Right atrium auricular region (tissue), 2 donors: ENCODE results near the gene PAH. TPM values are rescaled to one million over a fixed set of nuclear protein-coding genes. Genes with fewer than 3 reads are reported as not detected.

Source experiments
- DNase-seq: peaks from one replicate; pipeline ENCODE4 v3.0.0-alpha.2; 2019; ENCODE audit warnings: low spot score
- H3K27ac ChIP-seq, 2 donors: fragments of 200-600 bp; sonication (generic); 1 replicate in 1 of 2; 2 replicates in 1 of 2; pipeline ENCODE4 v1.5.1; 2016 to 2019
- H3K27me3 ChIP-seq, 2 donors: fragments of 200-600 bp; sonication (generic); one replicate each; pipeline versions ENCODE4 v1.5.1 to v1.6.0; 2017 to 2019
- H3K36me3 ChIP-seq: fragments of 200-600 bp; sonication (generic); one replicate; pipeline ENCODE4 v1.5.1; 2016
- H3K4me1 ChIP-seq, 2 donors: fragments of 200-600 bp; sonication (generic); one replicate each; pipeline versions ENCODE4 v1.5.1 to v1.6.0; 2017 to 2019
- H3K4me3 ChIP-seq, 2 donors: fragments of 200-600 bp; sonication (generic); 1 replicate in 1 of 2; 2 replicates in 1 of 2; pipeline ENCODE4 v1.5.1; 2017 to 2019; ENCODE audit warnings: mild to moderate bottlenecking in 1 of 2, moderate library complexity in 1 of 2
- H3K9me3 ChIP-seq, 2 donors: fragments of 200-600 bp; sonication (generic); one replicate each; pipeline ENCODE4 v1.5.1; 2019
- total RNA-seq, 2 donors: library from RNA; depleted of rRNA; stranded (reverse); fragments of >200 nt; gene quantifications; one replicate each; pipeline ENCODE4 v1.1.0, GENCODE V29; 2016
- TF ChIP-seq, protein P1 (sequence below), 2 donors: fragments of 200-600 bp; sonication (generic); IDR thresholded peaks; one replicate each; pipeline ENCODE4 v1.5.1; 2019; ENCODE audit warnings: antibody characterized with exemption in 2 of 2

Gene PAH
- total RNA-seq, 2 donors from 2014 or later = not detected

DNA sequence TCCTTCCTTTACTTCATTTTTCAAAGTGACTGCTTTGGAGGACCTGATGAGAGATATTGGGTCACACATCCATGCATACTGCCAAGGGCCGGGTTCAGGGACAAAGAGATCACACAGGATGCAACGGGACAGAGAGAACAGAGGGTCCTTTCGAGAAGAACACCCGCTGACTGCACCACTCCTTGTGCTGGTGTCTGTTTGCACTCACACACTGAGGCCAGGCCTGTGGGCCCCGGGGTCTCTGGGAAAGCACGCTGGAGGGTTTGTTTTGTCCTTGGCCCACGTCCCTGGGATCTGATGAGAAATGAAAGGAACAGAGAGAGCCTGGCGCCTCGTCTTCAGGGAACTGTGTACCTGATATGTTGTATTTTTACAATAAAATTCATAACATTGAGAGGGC, 42.2 kb downstream of the PAH start:
- no peak overlapping the region for H3K27ac ChIP-seq
- H3K36me3 ChIP-seq = no peaks in the 10 kb centered on the region
- H3K4me1 ChIP-seq = no peaks in the 10 kb centered on the region
- H3K9me3 ChIP-seq = no peaks in the 10 kb centered on the region
- no peaks in the 10 kb centered on the region for H3K27me3 ChIP-seq
- TF ChIP-seq, protein P1, sequence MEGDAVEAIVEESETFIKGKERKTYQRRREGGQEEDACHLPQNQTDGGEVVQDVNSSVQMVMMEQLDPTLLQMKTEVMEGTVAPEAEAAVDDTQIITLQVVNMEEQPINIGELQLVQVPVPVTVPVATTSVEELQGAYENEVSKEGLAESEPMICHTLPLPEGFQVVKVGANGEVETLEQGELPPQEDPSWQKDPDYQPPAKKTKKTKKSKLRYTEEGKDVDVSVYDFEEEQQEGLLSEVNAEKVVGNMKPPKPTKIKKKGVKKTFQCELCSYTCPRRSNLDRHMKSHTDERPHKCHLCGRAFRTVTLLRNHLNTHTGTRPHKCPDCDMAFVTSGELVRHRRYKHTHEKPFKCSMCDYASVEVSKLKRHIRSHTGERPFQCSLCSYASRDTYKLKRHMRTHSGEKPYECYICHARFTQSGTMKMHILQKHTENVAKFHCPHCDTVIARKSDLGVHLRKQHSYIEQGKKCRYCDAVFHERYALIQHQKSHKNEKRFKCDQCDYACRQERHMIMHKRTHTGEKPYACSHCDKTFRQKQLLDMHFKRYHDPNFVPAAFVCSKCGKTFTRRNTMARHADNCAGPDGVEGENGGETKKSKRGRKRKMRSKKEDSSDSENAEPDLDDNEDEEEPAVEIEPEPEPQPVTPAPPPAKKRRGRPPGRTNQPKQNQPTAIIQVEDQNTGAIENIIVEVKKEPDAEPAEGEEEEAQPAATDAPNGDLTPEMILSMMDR (IDR thresholded peaks at IDR 0.05) = no peak
- DNase-seq = peak; percentile 60
- no peak overlapping the region for H3K4me3 ChIP-seq

DNA sequence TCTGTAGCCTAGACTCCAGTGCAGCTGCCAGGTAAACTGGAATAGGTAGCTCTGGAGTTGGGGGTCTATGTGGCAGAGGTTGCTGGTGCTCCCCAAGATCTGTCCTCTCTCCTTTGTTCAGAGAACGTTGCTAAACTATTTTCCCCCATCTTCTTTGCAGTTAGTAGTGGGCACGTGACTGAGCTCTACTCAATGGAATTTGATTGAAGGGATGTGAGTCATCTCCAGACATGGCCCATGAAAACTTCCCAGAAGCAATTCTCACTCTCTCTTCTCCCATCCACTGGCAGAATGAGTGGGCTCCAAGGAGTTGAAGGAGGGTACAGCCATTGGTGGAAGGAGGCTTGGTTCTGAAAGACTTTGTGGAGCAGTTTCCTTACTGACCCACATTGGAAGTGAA, 44.0 kb downstream of the PAH start:
- no peak for DNase-seq
- Histone ChIP-seq H3K27ac (no peak overlapping the region), H3K4me1 (no peaks in the 10 kb centered on the region), H3K9me3 (no peaks in the 10 kb centered on the region), H3K36me3 (no peaks in the 10 kb centered on the region), H3K27me3 (no peaks in the 10 kb centered on the region), H3K4me3 (no peak overlapping the region)
- TF ChIP-seq, protein P1 (IDR thresholded peaks at IDR 0.05) = no peak

DNA sequence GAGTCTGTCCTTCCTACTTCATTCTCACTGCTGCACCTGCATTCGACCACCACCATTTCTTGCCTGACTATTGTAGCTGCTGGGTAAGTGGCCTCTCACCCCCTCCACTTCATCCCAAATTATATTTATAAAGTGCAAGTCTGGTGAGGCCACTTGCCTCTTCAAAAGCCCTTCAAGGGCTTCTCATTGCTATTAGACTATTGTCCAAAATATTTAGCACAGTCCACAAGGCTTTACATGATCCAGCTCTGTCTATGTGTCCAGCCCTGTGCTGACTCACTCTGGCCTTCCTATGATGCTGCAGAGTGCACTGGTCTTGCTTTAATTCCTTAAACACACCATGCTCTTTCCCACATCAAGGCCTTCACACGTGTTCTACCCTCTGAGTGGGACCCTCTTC, 46.0 kb downstream of the PAH start:
- no peak overlapping the region for H3K4me3 ChIP-seq
- no peak overlapping the region for H3K27ac ChIP-seq
- no peaks in the 10 kb centered on the region for H3K4me1 ChIP-seq
- H3K27me3 ChIP-seq = no peaks in the 10 kb centered on the region
- DNase-seq = no peak
- TF ChIP-seq, protein P1 (IDR thresholded peaks at IDR 0.05) = no peak
- no peaks in the 10 kb centered on the region for H3K9me3 ChIP-seq
- no peaks in the 10 kb centered on the region for H3K36me3 ChIP-seq

DNA sequence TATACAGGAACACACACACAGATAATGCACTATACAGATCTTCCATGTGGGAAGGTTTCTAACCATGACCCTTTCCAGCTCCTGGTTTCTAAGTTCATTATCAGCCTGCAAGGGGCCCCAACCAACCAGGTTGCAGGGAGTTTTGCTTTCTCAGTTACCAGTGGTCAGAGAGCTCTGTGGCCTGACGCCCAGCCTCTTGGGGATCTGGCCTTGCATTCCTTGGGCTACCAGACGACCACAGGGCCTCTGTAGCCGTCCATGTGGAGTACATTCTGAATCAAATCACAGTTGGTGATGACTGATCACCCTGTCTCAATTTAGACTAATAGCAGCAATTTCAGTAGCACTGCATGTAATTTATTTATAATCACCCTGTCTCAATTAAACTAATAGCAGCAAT, 47.5 kb downstream of the PAH start:
- H3K27ac ChIP-seq = no peak overlapping the region
- no peaks in the 10 kb centered on the region for H3K36me3 ChIP-seq
- H3K27me3 ChIP-seq = no peaks in the 10 kb centered on the region
- TF ChIP-seq, protein P1 (IDR thresholded peaks at IDR 0.05) = no peak
- no peaks in the 10 kb centered on the region for H3K4me1 ChIP-seq
- no peaks in the 10 kb centered on the region for H3K9me3 ChIP-seq
- DNase-seq = no peak
- no peak overlapping the region for H3K4me3 ChIP-seq

DNA sequence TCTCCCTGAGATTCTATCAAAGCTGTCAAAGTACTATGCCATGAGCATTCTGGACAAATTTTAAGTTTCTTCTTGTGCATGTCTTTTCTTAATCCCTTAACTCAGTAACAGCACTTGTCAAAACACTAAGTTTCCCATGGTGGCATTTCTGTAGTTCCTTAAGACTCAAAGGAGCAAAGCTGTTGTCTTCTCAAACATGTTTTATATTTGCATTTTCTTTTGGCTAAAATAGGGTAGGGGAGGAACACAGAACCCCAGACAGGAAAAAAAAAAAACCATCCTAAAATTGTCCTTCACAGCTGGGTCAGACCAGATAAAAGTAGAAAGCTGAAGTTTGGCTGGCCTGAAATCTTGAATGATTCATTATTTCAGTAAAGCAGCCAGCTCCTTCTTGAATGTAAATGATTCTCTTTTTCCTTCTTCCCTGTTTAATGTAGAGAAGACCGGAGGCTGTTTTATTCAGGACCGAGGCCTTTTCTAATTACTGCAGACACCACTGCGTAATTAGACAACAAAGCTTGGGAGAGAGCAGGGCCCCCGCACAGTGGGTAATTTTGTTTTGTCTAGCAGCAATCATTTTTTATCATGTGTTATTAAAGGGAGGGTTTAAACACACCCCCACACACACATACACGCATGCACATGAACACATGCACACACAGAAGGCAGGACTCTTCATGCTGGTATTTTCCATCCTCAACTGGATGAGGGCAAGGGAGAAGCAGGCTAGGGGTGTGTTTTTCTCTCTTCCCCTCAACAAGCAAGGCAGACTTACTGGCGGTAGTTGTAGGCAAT, 51.0 kb downstream of the PAH start:
- Histone ChIP-seq H3K4me1 (no peaks in the 10 kb centered on the region), H3K27me3 (no peaks in the 10 kb centered on the region), H3K27ac (no peak overlapping the region), H3K36me3 (no peaks in the 10 kb centered on the region), H3K9me3 (no peaks in the 10 kb centered on the region), H3K4me3 (no peak overlapping the region)
- no peak for DNase-seq
- TF ChIP-seq, protein P1 (IDR thresholded peaks at IDR 0.05) = no peak

DNA sequence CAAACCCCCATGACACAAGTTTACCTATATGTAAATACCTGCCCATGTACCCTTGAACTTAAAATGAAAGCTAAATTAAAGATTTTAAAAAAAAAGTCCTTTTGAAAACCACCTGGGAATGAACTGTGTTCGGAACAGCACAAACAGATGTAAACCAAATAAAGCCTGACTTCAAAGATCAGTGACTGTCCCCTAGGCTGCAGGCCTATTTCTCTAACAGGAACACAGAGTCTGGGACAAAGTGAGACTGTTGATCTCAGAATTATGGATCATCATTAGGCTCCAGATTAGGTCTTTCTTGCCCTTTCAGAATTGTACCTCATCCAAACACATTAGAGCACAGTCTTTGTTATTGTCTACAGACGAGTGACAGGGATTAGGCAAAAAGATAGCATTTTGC, 54.6 kb downstream of the PAH start:
- no peak overlapping the region for H3K4me3 ChIP-seq
- no peaks in the 10 kb centered on the region for H3K9me3 ChIP-seq
- TF ChIP-seq, protein P1 (IDR thresholded peaks at IDR 0.05) = no peak
- no peak for DNase-seq
- no peaks in the 10 kb centered on the region for H3K27me3 ChIP-seq
- H3K27ac ChIP-seq = no peak overlapping the region
- H3K36me3 ChIP-seq = no peaks in the 10 kb centered on the region
- H3K4me1 ChIP-seq = no peaks in the 10 kb centered on the region
